ENCODE results near the gene HJV. TPM values are rescaled to one million over a fixed set of nuclear protein-coding genes. Genes with fewer than 3 reads are reported as not detected.

Gene HJV
- total RNA-seq, 6 experiments from 2014 or later = not detected

GRCh38 chr1:145985129-145985501 is 36.4 kb downstream of the HJV start:
- Mint-ChIP-seq H3K36me3 (ENCODE audit: low read depth) (no peaks in the 10 kb centered on the region), H3K9me3 (no peaks in the 10 kb centered on the region), H3K4me3 (peak overlapping the region; percentile 64), H3K27ac (peak overlapping the region; percentile 89), H3K27me3 (ENCODE audit: insufficient read depth) (no peaks in the 10 kb centered on the region), H3K4me1 (ENCODE audit: low read depth) (peaks cover 36% of the 10 kb centered on the region)
- no peak for DNase-seq
- TF ChIP-seq CTCF (IDR thresholded peaks at IDR 0.05) = no peak

GRCh38 chr1:145983960-145984830 is 37.3 kb downstream of the HJV start:
- H3K27ac Mint-ChIP-seq = peak overlapping the region; percentile 89
- H3K36me3 Mint-ChIP-seq (ENCODE audit: low read depth) = no peaks in the 10 kb centered on the region
- no peaks in the 10 kb centered on the region for H3K27me3 Mint-ChIP-seq (ENCODE audit: insufficient read depth)
- peaks cover 36% of the 10 kb centered on the region for H3K4me1 Mint-ChIP-seq (ENCODE audit: low read depth)
- H3K4me3 Mint-ChIP-seq = no peak overlapping the region
- H3K9me3 Mint-ChIP-seq = no peaks in the 10 kb centered on the region
- DNase-seq = no peak
- TF ChIP-seq CTCF (IDR thresholded peaks at IDR 0.05) = no peak

- H3K27ac Mint-ChIP-seq = no peak overlapping the region
- H3K27me3 Mint-ChIP-seq (ENCODE audit: insufficient read depth) = no peaks in the 10 kb centered on the region
- DNase-seq = no peak
- TF ChIP-seq CTCF (IDR thresholded peaks at IDR 0.05) = no peak
- H3K9me3 Mint-ChIP-seq = no peaks in the 10 kb centered on the region
- no peak overlapping the region for H3K4me3 Mint-ChIP-seq
- H3K36me3 Mint-ChIP-seq (ENCODE audit: low read depth) = no peaks in the 10 kb centered on the region
- peaks cover 36% of the 10 kb centered on the region for H3K4me1 Mint-ChIP-seq (ENCODE audit: low read depth)
Observed at GRCh38 chr1:145983206-145983675, 38.3 kb downstream of the HJV start.

GRCh38 chr1:145982010-145982723 is 39.4 kb downstream of the HJV start:
- TF ChIP-seq CTCF (IDR thresholded peaks at IDR 0.05) = no peak
- H3K36me3 Mint-ChIP-seq (ENCODE audit: low read depth) = no peaks in the 10 kb centered on the region; the same call in 1 of the 2 replicates
- peaks cover 36% of the 10 kb centered on the region for H3K4me1 Mint-ChIP-seq (ENCODE audit: low read depth)
- no peak overlapping the region for H3K4me3 Mint-ChIP-seq
- no peak for DNase-seq
- no peak overlapping the region for H3K27ac Mint-ChIP-seq
- H3K27me3 Mint-ChIP-seq (ENCODE audit: insufficient read depth) = no peaks in the 10 kb centered on the region; the same call in 1 of the 2 replicates
- H3K9me3 Mint-ChIP-seq = no peaks in the 10 kb centered on the region

GRCh38 chr1:145980457-145980994 is 41.0 kb downstream of the HJV start:
- Mint-ChIP-seq H3K9me3 (no peaks in the 10 kb centered on the region), H3K27me3 (ENCODE audit: insufficient read depth) (no peaks in the 10 kb centered on the region; the same call in 1 of the 2 replicates), H3K4me1 (ENCODE audit: low read depth) (peaks cover 26% of the 10 kb centered on the region), H3K36me3 (ENCODE audit: low read depth) (no peaks in the 10 kb centered on the region; the same call in 1 of the 2 replicates), H3K27ac (no peak overlapping the region), H3K4me3 (no peak overlapping the region)
- TF ChIP-seq CTCF (IDR thresholded peaks at IDR 0.05) = no peak
- DNase-seq = no peak

Data from HFFc6 (cell line).